HepG2 (cell line): ENCODE measurements around the gene CDSN. TPM values are rescaled to one million over a fixed set of nuclear protein-coding genes. Genes with fewer than 3 reads are reported as not detected.
A peak's percentile ranks its signal among the peaks of the same experiment; 100 is the strongest.

Source experiments
- ARID4A ChIP-seq: sonication (generic); formaldehyde crosslinking; IDR thresholded peaks from 2 replicates; pipeline ENCODE4 v1.5.0; 2020; ENCODE audit warnings: mild to moderate bottlenecking, missing genetic modification reagents, borderline replicate concordance
- BCL3 ChIP-seq: sonication (generic); formaldehyde crosslinking; IDR thresholded peaks from 2 replicates; pipeline ENCODE4 v1.5.1; 2020; ENCODE audit warnings: mild to moderate bottlenecking, missing genetic modification reagents, moderate library complexity
- CERS6 ChIP-seq: sonication (generic); formaldehyde crosslinking; IDR thresholded peaks from 2 replicates; pipeline ENCODE4 v1.5.0; 2020; ENCODE audit warnings: missing genetic modification reagents
- HMGXB3 ChIP-seq: sonication (generic); formaldehyde crosslinking; IDR thresholded peaks from 2 replicates; pipeline ENCODE4 v1.4.0; 2020; ENCODE audit warnings: missing genetic modification reagents, borderline replicate concordance
- HNF1B ChIP-seq: sonication (generic); formaldehyde crosslinking; IDR thresholded peaks from 2 replicates; pipeline ENCODE4 v1.5.1; 2020; ENCODE audit warnings: mild to moderate bottlenecking, moderate library complexity, missing genetic modification reagents
- HNF4A ChIP-seq: sonication (generic); formaldehyde crosslinking; IDR thresholded peaks from 2 replicates; pipeline ENCODE4 v1.4.0; 2020; ENCODE audit warnings: missing genetic modification reagents
- KDM5A ChIP-seq: fragments of 200-600 bp; sonication (generic); IDR thresholded peaks from 2 replicates; pipeline ENCODE4 v1.7.0; 2018; ENCODE audit warnings: antibody characterized with exemption, mild to moderate bottlenecking, low read length, borderline replicate concordance
- MTA3 ChIP-seq: sonication (generic); formaldehyde crosslinking; IDR thresholded peaks from 2 replicates; pipeline ENCODE4 v1.4.0; 2020; ENCODE audit warnings: missing genetic modification reagents
- NR2F1 ChIP-seq, 2 experiments: fragments of 450-650 bp in 1 of 2; formaldehyde crosslinking in 1 of 2; IDR thresholded peaks; 2 replicates each; pipeline versions ENCODE4 v1.5.0 to v1.6.1; 2016 to 2020; ENCODE audit warnings: mild to moderate bottlenecking in 1 of 2, missing compliant biosample characterization in 1 of 2, missing genetic modification reagents in 1 of 2, moderate library complexity in 1 of 2
- TFAP4 ChIP-seq: sonication (generic); IDR thresholded peaks from 2 replicates; pipeline ENCODE4 v1.6.1; 2016; ENCODE audit warnings: low read depth, borderline replicate concordance
- polyA plus RNA-seq, 8 experiments: library from polyadenylated mRNA; depleted of rRNA in 3 of 8; stranded (reverse) in 7 of 8; unstranded in 1 of 8; fragments of >200 nt; fragmentation: Illumina TruSeq in 4 of 8; extraction: Trizol in 4 of 8; gene quantifications; 2 replicates each; pipeline versions ENCODE4 v1.2.1 to v1.2.3, GENCODE V29; 2011 to 2016; ENCODE audit warnings: low read depth in 4 of 8, missing spikeins in 1 of 8, mixed read lengths in 1 of 8; ENCODE audit not compliant: insufficient read depth in 1 of 8
- total RNA-seq, 5 experiments: library from RNA; depleted of rRNA; stranded (reverse); fragments of >200 nt; fragmentation: Illumina TruSeq; extraction: Trizol; gene quantifications; 2 replicates each; pipeline ENCODE4 v1.2.3, GENCODE V29; 2016; ENCODE audit warnings: low read depth in 1 of 5

CDSN gene
- total and polyA plus RNA-seq, 2 of the 13 experiments (the other 11 are each of a cell fraction or from before 2014, with no cell fraction given) = not detected

GRCh38 chr6:31158140-31158862 lies 38.1 kb upstream of the CDSN start, which contains the start of gene TCF19 (continued):
- TF ChIP-seq TFAP4 = peak; percentile 50; the same call in 1 of the 2 replicates
- TF ChIP-seq HMGXB3 (CRISPR knock-in tag) = no peak
- TF ChIP-seq MTA3 (CRISPR knock-in tag) = no peak
- peak; percentile 72; the same call in 1 of the 2 replicates for TF ChIP-seq KDM5A
- TF ChIP-seq HNF4A (CRISPR knock-in tag) = peak; percentile 83
- TF ChIP-seq NR2F1 (CRISPR knock-in tag; IDR thresholded peaks at IDR 0.05) = no peak
- no peak for TF ChIP-seq CERS6 (CRISPR knock-in tag)
- TF ChIP-seq BCL3 (CRISPR knock-in tag) = peak; percentile 54
- peak; percentile 94 for TF ChIP-seq HNF1B (CRISPR knock-in tag)
- peak; percentile 100 for TF ChIP-seq ARID4A (CRISPR knock-in tag)
